ENCODE results near the gene FITM2.

DNA sequence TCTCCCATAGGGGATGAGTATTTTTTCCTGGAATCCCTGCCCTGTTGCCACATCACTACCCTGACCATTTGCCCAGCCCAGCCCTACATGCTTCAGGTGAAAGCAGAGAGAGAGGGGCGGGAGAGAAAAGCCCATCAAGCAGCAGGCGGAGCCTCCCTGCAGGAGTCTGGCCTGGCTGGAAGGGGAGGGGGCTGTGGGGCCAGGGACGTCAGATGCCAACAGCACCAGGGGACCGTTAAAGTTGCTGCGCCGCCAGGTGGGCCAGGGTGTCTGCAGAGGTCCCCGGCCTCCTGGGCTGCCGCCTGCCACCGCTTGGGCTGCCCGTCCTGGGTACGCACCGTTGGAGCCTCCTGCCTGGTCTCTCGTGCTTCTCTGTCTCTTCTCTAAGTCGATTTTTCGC, 25.1 kb upstream of the FITM2 start:
- TF ChIP-seq POLR2A (IDR thresholded peaks at IDR 0.05), result no peak
- TF ChIP-seq CTCF (IDR thresholded peaks at IDR 0.05), result no peak
